HG03097 (cell line): ENCODE results near the gene CKB.

ENCODE experiments used
- ATAC-seq: cut with Tn5 transposase; IDR thresholded peaks from one replicate; pipeline ENCODE4 v1.9.1; 2021; ENCODE audit not compliant: unreplicated experiment, low FRiP score

CKB gene

GRCh38 chr14:103492156-103492925 lies 30.3 kb downstream of the CKB start:
- no peak for ATAC-seq

- ATAC-seq, result no peak
These were observed 30.9 kb downstream of the CKB start for GRCh38 chr14:103491691-103492090.

- ATAC-seq, result no peak
These were observed 33.0 kb downstream of the CKB start for GRCh38 chr14:103489621-103490020.

- ATAC-seq, result no peak
These were observed 33.7 kb downstream of the CKB start for GRCh38 chr14:103488960-103489359.

GRCh38 chr14:103488071-103488470 lies 34.6 kb downstream of the CKB start:
- no peak for ATAC-seq

- ATAC-seq, result no peak
These were observed 37.1 kb downstream of the CKB start for GRCh38 chr14:103485504-103485903.

- no peak for ATAC-seq
These were observed 39.0 kb downstream of the CKB start for GRCh38 chr14:103483600-103483999.

GRCh38 chr14:103480595-103480994 lies 42.0 kb downstream of the CKB start:
- no peak for ATAC-seq

GRCh38 chr14:103476631-103477030 lies 46.0 kb downstream of the CKB start:
- no peak for ATAC-seq

GRCh38 chr14:103476065-103476464 lies 46.6 kb downstream of the CKB start:
- ATAC-seq, result no peak

- no peak for ATAC-seq
These were observed 47.7 kb downstream of the CKB start for GRCh38 chr14:103474893-103475292.

- ATAC-seq, result no peak
These were observed 49.7 kb downstream of the CKB start for GRCh38 chr14:103472939-103473338.
